Type B pancreatic cell (in vitro differentiated cells): ENCODE data around the gene JAZF1. TPM values are rescaled to one million over a fixed set of nuclear protein-coding genes. Genes with fewer than 3 reads are reported as not detected.

Source experiments
- DNase-seq: peaks from one replicate; pipeline ENCODE4 v3.0.0; 2021; ENCODE audit warnings: mixed read lengths; ENCODE audit not compliant: unreplicated experiment; ENCODE audit errors: extremely low spot score
- H3K27ac Mint-ChIP-seq: 2 replicates; pipeline ENCODE4 v1.8.0; 2021; ENCODE audit warnings: mild to moderate bottlenecking, mixed read lengths
- H3K27me3 Mint-ChIP-seq: 2 replicates; pipeline ENCODE4 v1.8.0; 2021; ENCODE audit warnings: mixed read lengths
- H3K36me3 Mint-ChIP-seq: 2 replicates; pipeline ENCODE4 v1.8.0; 2021; ENCODE audit warnings: mixed read lengths
- H3K4me1 Mint-ChIP-seq: one replicate; pipeline ENCODE4 v1.8.0; 2021; ENCODE audit warnings: mixed read lengths; ENCODE audit not compliant: unreplicated experiment
- H3K4me3 Mint-ChIP-seq: 2 replicates; pipeline ENCODE4 v1.8.0; 2021; ENCODE audit warnings: mild to moderate bottlenecking, mixed read lengths
- H3K9me3 Mint-ChIP-seq: 2 replicates; pipeline ENCODE4 v1.8.0; 2021; ENCODE audit warnings: mixed read lengths
- total RNA-seq: library from RNA; stranded (reverse); gene quantifications from 2 replicates; pipeline ENCODE4 v1.2.1, GENCODE V29; 2021; ENCODE audit warnings: low replicate concordance
- TF ChIP-seq, protein P1 (sequence below): fragments of 200-600 bp; sonication (generic); conservative IDR thresholded peaks from 2 replicates; pipeline ENCODE4 v1.5.0; 2021; ENCODE audit warnings: antibody characterized with exemption, mild to moderate bottlenecking

The JAZF1 gene
- total RNA-seq, 1 donor from 2014 or later, result 4.9 TPM

DNA sequence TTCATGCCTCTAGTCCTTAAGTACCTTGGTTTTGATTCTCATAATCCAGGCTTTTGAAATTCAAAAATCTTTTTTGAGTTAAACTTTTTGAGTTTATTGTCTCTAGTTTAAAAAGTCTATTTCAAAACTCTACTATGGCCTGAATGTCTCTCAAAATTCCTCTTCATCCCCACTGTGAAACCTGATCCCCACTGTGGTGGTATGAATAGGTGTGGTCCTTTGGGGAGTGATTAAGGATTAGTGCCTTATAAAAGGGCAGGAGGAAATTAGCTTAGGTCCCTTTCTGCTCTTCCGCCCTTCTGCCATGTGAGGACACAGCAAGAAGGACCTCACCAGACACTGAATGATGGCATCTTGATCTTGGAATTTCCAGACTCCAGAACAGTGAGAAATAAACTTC, 44.1 kb upstream of the JAZF1 start:
- Mint-ChIP-seq H3K27ac (no peak overlapping the region), H3K27me3 (no peaks in the 10 kb centered on the region), H3K4me1 (no peaks in the 10 kb centered on the region), H3K36me3 (no peaks in the 10 kb centered on the region), H3K9me3 (peaks cover 4% of the 10 kb centered on the region), H3K4me3 (no peak overlapping the region)
- DNase-seq, result no peak
- TF ChIP-seq, protein P1, sequence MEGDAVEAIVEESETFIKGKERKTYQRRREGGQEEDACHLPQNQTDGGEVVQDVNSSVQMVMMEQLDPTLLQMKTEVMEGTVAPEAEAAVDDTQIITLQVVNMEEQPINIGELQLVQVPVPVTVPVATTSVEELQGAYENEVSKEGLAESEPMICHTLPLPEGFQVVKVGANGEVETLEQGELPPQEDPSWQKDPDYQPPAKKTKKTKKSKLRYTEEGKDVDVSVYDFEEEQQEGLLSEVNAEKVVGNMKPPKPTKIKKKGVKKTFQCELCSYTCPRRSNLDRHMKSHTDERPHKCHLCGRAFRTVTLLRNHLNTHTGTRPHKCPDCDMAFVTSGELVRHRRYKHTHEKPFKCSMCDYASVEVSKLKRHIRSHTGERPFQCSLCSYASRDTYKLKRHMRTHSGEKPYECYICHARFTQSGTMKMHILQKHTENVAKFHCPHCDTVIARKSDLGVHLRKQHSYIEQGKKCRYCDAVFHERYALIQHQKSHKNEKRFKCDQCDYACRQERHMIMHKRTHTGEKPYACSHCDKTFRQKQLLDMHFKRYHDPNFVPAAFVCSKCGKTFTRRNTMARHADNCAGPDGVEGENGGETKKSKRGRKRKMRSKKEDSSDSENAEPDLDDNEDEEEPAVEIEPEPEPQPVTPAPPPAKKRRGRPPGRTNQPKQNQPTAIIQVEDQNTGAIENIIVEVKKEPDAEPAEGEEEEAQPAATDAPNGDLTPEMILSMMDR, result no peak

DNA sequence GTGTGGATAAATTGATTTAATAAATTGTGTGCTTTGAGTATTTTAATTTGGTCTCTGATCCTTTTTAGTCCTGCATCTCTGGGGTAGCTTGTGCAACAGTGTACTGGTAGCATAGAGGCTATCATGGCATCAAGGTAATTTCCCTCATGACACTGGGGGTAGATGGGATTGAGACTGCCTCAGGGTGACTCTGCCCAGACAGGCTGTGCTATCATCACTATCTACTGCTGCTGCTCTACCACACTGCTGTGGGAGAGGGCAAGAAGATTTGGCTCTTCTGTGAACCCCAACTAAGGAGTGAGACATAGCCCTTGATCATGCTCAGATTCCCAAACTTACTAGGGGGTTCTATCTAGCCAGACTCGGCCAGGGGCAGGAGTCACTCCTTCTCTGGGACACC, 43.6 kb upstream of the JAZF1 start:
- Mint-ChIP-seq H3K4me3 (no peak overlapping the region), H3K27me3 (no peaks in the 10 kb centered on the region), H3K9me3 (peaks cover 4% of the 10 kb centered on the region), H3K4me1 (no peaks in the 10 kb centered on the region), H3K27ac (no peak overlapping the region), H3K36me3 (no peaks in the 10 kb centered on the region)
- TF ChIP-seq, protein P1, result no peak
- no peak for DNase-seq

DNA sequence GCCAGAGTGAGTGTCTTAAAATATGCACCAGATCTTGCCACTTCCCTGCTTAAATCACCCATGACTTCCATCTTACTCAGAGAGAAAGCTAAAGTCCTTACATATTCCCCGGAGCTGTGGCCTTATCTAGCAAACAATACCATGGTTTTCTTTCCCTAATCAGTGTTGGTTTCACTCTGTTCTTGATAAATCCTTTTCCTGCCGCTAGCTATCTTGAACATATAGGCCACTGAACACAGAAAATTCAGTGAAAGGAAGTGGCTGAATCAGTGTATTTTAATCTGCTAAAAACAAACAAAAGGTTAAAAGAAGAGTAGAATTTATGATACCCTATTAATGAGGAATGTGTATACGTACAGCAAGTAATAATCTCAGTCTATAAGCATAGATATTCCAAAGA, 42.0 kb upstream of the JAZF1 start:
- Mint-ChIP-seq H3K27ac (no peak overlapping the region), H3K27me3 (peaks cover 3% of the 10 kb centered on the region), H3K4me3 (no peak overlapping the region), H3K36me3 (no peaks in the 10 kb centered on the region), H3K4me1 (no peaks in the 10 kb centered on the region), H3K9me3 (no peaks in the 10 kb centered on the region)
- TF ChIP-seq, protein P1, result no peak
- no peak for DNase-seq

DNA sequence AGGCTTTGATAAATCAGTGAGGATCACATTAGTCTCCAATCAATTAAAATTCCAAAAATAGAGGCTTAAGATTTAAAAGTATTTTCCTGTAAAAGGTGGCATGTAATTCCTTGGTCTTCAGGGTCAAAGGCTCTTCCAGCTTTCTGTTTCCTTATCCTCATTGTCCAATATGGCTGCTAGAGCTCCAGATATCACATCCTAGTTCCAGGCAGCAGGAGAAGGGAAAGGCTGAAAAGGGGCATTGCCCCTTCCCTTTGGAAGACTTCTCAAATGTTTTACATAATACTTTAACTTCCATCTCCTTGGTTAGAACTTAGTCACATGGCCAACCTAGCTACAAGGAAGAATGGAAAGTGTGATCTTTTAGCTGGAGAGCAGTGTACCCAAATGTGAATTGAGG, 39.2 kb upstream of the JAZF1 start:
- Mint-ChIP-seq H3K4me3 (no peak overlapping the region), H3K27ac (no peak overlapping the region), H3K27me3 (peaks cover 4% of the 10 kb centered on the region), H3K36me3 (no peaks in the 10 kb centered on the region), H3K4me1 (no peaks in the 10 kb centered on the region), H3K9me3 (no peaks in the 10 kb centered on the region)
- no peak for DNase-seq
- TF ChIP-seq, protein P1, result no peak

DNA sequence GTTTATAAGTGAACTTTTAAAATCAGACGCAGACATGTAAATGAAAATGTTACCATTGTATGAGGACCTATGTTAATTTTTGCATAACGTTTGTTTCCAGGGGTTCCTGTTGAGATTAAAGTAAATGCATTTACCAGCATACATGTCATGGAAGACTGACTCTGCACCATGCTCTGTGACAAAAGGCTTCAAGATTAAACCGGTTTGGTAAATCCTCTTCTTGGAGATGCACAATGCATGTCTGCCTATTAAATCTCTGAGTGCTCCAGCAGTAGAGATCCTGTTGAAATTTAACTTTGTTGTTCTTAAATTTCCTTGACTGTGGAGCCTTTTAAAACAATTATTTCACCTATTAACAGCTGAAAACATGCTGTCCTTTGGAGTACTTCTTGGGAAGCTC, 36.5 kb upstream of the JAZF1 start:
- H3K27ac Mint-ChIP-seq, result no peak overlapping the region
- TF ChIP-seq, protein P1, result no peak
- no peak for DNase-seq
- H3K27me3 Mint-ChIP-seq, result peaks cover 4% of the 10 kb centered on the region
- no peaks in the 10 kb centered on the region for H3K4me1 Mint-ChIP-seq
- H3K9me3 Mint-ChIP-seq, result no peaks in the 10 kb centered on the region
- no peak overlapping the region for H3K4me3 Mint-ChIP-seq
- H3K36me3 Mint-ChIP-seq, result no peaks in the 10 kb centered on the region

DNA sequence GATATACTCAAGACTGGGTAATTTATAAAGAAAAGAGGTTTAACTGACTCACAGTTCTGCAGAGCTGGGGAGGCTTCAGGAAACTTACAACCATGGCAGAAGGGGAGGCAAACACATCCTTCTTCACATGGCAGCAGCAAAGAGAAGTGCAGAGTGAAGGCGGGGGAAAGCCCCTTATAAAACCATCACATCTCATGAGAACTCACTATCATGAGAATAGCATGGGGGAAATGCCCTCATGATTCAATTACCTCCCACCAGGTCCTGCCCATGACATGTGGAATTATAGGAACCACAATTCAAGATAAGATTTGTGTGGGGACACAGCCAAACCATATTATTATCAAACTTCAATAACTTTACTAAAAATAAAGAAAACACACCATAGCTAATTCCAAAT, 30.4 kb upstream of the JAZF1 start:
- Mint-ChIP-seq H3K4me1 (no peaks in the 10 kb centered on the region), H3K27ac (no peak overlapping the region), H3K4me3 (no peak overlapping the region), H3K9me3 (peaks cover 5% of the 10 kb centered on the region), H3K27me3 (peaks cover 8% of the 10 kb centered on the region), H3K36me3 (no peaks in the 10 kb centered on the region)
- TF ChIP-seq, protein P1, result no peak
- DNase-seq, result no peak
